ENCODE data around the gene NOXO1.

- TF ChIP-seq, protein P1, sequence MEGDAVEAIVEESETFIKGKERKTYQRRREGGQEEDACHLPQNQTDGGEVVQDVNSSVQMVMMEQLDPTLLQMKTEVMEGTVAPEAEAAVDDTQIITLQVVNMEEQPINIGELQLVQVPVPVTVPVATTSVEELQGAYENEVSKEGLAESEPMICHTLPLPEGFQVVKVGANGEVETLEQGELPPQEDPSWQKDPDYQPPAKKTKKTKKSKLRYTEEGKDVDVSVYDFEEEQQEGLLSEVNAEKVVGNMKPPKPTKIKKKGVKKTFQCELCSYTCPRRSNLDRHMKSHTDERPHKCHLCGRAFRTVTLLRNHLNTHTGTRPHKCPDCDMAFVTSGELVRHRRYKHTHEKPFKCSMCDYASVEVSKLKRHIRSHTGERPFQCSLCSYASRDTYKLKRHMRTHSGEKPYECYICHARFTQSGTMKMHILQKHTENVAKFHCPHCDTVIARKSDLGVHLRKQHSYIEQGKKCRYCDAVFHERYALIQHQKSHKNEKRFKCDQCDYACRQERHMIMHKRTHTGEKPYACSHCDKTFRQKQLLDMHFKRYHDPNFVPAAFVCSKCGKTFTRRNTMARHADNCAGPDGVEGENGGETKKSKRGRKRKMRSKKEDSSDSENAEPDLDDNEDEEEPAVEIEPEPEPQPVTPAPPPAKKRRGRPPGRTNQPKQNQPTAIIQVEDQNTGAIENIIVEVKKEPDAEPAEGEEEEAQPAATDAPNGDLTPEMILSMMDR (IDR thresholded peaks at IDR 0.05; ENCODE audit: extremely low read depth in 1 of 2, insufficient read depth in 1 of 2, low read depth in 1 of 2, low read length in 2 of 2): no peak
- TF ChIP-seq EZH2 (IDR thresholded peaks at IDR 0.05; ENCODE audit: borderline replicate concordance, low read depth, low read length, severe bottlenecking): no peak
- no peak for TF ChIP-seq FOS (IDR thresholded peaks at IDR 0.05; ENCODE audit: borderline replicate concordance, insufficient read depth, low read length)
- TF ChIP-seq POLR2AphosphoS5 (IDR thresholded peaks at IDR 0.05; ENCODE audit: insufficient read depth, low read depth, low read length): no peak
- no peak for TF ChIP-seq POLR2A (IDR thresholded peaks at IDR 0.05; ENCODE audit: low read depth, low read length)
- TF ChIP-seq MYC (IDR thresholded peaks at IDR 0.05; ENCODE audit: low read depth, low read length): no peak
- TF ChIP-seq, protein P2, sequence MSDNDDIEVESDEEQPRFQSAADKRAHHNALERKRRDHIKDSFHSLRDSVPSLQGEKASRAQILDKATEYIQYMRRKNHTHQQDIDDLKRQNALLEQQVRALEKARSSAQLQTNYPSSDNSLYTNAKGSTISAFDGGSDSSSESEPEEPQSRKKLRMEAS (IDR thresholded peaks at IDR 0.05; ENCODE audit: insufficient read depth, insufficient read length): no peak
- TF ChIP-seq JUN (IDR thresholded peaks at IDR 0.05; ENCODE audit: borderline replicate concordance, insufficient read depth, insufficient read length, low read depth): no peak
Measured at GRCh38 chr16:1932050-1933028, 48.9 kb downstream of the NOXO1 start.

Data from endothelial cell of umbilical vein (primary cell).